Measurements from ENCODE around the gene SH3TC1. TPM values are rescaled to one million over a fixed set of nuclear protein-coding genes. Genes with fewer than 3 reads are reported as not detected.

The SH3TC1 gene
- total RNA-seq, 4 donors from 2014 or later, result 13.7 to 18.7 (median 15.2) TPM

DNA sequence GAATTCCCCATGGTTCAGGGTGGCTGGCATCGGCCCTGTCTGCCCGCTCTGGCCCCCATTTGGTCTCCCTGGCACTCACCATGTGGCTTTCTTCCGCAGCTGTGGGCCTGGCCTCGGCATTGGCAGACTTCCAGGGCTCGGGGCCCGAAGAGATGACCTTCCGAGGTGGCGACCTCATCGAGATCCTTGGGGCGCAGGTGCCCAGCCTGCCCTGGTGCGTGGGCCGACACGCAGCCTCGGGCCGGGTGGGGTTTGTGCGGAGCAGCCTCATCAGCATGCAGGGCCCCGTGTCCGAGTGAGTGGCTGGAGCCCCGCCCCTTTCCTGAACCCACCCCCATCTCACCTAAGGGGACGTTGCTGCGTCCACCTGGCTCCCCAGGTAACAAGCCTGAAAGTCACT is 20.1 kb downstream of the SH3TC1 start:
- Histone ChIP-seq H3K9me3 (no peaks in the 10 kb centered on the region), H3K27me3 (no peaks in the 10 kb centered on the region), H3K27ac (replicated peaks in 1 of 4) (no peak overlapping the region), H3K4me3 (no peak overlapping the region), H3K4me1 (peaks cover 14 to 22% (median 16%) of the 10 kb centered on the region in 4 donors), H3K36me3 (peaks cover 0 to 76% (median 34%) of the 10 kb centered on the region in 4 donors)
- TF ChIP-seq, protein P1, sequence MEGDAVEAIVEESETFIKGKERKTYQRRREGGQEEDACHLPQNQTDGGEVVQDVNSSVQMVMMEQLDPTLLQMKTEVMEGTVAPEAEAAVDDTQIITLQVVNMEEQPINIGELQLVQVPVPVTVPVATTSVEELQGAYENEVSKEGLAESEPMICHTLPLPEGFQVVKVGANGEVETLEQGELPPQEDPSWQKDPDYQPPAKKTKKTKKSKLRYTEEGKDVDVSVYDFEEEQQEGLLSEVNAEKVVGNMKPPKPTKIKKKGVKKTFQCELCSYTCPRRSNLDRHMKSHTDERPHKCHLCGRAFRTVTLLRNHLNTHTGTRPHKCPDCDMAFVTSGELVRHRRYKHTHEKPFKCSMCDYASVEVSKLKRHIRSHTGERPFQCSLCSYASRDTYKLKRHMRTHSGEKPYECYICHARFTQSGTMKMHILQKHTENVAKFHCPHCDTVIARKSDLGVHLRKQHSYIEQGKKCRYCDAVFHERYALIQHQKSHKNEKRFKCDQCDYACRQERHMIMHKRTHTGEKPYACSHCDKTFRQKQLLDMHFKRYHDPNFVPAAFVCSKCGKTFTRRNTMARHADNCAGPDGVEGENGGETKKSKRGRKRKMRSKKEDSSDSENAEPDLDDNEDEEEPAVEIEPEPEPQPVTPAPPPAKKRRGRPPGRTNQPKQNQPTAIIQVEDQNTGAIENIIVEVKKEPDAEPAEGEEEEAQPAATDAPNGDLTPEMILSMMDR (IDR thresholded peaks at IDR 0.05), result no peak
- TF ChIP-seq EP300 (IDR thresholded peaks at IDR 0.05), result no peak
- TF ChIP-seq POLR2AphosphoS5 (IDR thresholded peaks at IDR 0.05), result no peak
- no peak for TF ChIP-seq POLR2A (IDR thresholded peaks at IDR 0.05; ENCODE audit: low read depth)
- 85% methylated on average over 19 of the region's 21 CpGs for WGBS
- no peak for DNase-seq (ENCODE audit: extremely low spot score)
- intact Hi-C loops (cut with DNase I), result no loop called here

DNA sequence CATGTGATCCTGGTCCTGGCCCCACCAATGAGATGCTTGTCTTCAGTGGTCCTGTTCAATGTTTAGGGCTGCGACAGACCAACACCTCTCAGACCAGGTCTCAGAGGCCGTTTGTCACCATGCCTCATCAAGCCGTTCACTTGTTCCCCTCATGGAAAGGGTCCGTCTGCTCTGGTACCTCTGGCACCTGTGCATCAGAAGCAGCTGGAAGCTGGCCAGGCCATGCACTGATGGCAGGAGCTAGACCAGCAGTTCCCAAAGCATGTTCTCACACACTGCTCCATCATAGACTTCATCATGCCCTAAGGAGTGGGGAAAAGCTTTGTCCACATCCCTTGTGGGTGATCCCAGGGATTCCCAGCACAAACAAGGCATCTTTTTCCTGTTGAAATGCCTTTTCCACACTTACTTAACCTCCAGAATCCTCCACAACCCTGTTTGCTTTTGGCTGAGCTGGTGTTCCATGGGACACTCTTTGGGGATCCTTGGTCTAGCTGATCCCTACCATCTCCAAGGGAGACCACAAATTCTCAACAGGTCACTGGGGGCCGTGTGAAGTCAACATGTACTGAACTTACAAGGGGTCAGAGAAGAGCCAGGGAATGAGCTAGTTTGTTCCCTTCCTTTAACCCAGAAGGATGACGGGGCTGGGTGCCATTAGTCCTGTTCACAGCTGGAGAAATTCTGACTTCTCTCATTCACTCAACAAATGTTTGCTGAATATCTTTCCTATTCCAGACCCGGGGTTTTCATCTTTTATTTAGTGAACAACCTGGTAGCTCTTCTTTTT is 21.8 kb downstream of the SH3TC1 start:
- no peaks in the 10 kb centered on the region for H3K9me3 ChIP-seq
- no peak overlapping the region for H3K4me3 ChIP-seq
- no peak for TF ChIP-seq EP300 (IDR thresholded peaks at IDR 0.05)
- TF ChIP-seq POLR2A (IDR thresholded peaks at IDR 0.05; ENCODE audit: low read depth), result no peak
- TF ChIP-seq, protein P1 (IDR thresholded peaks at IDR 0.05), result no peak
- TF ChIP-seq POLR2AphosphoS5 (IDR thresholded peaks at IDR 0.05), result no peak
- no peak for DNase-seq (ENCODE audit: extremely low spot score)
- intact Hi-C loops (cut with DNase I), result no loop called here
- WGBS, result 89% methylated on average over 7 of the region's 7 CpGs
- H3K27ac ChIP-seq (replicated peaks in 1 of 4), result peak overlapping the region in 1 of 4 donors; percentile 11
- peaks cover 0 to 7% (median 4%) of the 10 kb centered on the region in 4 donors for H3K4me1 ChIP-seq
- no peaks in the 10 kb centered on the region for H3K27me3 ChIP-seq
- peaks cover 0 to 82% (median 28%) of the 10 kb centered on the region in 4 donors for H3K36me3 ChIP-seq

DNA sequence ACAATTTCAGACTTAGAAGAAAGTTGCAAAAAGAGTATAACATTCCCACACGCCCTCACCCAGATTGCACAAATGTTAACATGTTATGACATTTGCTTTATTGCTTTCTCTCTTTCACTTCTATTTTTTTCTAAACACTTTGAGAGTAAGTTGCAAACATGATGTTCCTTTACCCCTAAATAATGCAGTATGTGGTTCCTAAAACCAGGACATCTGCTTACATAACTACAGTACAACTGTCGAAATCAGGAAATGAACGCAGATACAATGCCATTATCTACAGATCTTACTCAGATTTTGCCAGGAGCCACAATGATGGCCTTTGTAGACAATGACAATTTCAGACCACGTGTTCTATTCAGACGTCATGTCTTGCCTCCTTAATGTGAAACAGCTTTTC is 22.4 kb downstream of the SH3TC1 start:
- H3K36me3 ChIP-seq, result peaks cover 0 to 78% (median 26%) of the 10 kb centered on the region in 4 donors
- 51% methylated on average over 5 of the region's 5 CpGs for WGBS
- H3K27ac ChIP-seq (replicated peaks in 1 of 4), result peak overlapping the region in 2 of 4 donors; percentile 28 to 50
- DNase-seq (ENCODE audit: extremely low spot score), result no peak
- H3K4me3 ChIP-seq, result no peak overlapping the region
- no peaks in the 10 kb centered on the region for H3K9me3 ChIP-seq
- intact Hi-C loops (cut with DNase I), result no loop called here
- no peaks in the 10 kb centered on the region for H3K27me3 ChIP-seq
- peaks cover 0 to 11% (median 4%) of the 10 kb centered on the region in 4 donors for H3K4me1 ChIP-seq
- TF ChIP-seq POLR2AphosphoS5 (IDR thresholded peaks at IDR 0.05), result peak in 1 of 2 donors; percentile 15
- TF ChIP-seq, protein P1 (IDR thresholded peaks at IDR 0.05), result no peak
- no peak for TF ChIP-seq EP300 (IDR thresholded peaks at IDR 0.05)
- no peak for TF ChIP-seq POLR2A (IDR thresholded peaks at IDR 0.05; ENCODE audit: low read depth)

DNA sequence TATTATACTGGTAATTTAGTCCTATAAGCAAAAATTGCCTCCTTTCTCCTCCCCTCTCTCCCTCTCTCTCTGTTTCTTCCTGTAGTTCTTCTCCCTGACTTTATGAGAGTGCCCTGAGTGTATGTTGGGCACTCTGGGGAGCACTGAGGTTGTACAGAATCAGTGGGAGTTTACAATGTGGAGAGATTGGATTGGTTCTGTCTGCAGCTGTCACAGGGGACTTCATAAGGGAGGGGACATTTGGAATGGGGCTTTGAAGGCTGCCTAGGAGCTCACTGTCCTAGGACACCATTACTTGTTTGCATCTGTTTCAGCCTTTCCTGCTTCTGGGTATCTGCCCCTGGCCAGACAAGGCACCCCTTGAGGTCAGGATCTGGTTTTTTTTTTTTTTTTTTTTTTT is 22.9 kb downstream of the SH3TC1 start:
- H3K36me3 ChIP-seq, result peaks cover 0 to 78% (median 24%) of the 10 kb centered on the region in 4 donors
- TF ChIP-seq, protein P1 (IDR thresholded peaks at IDR 0.05), result no peak
- TF ChIP-seq POLR2AphosphoS5 (IDR thresholded peaks at IDR 0.05) (no peak), POLR2A (IDR thresholded peaks at IDR 0.05; ENCODE audit: low read depth) (no peak), EP300 (IDR thresholded peaks at IDR 0.05) (no peak)
- H3K4me1 ChIP-seq, result peaks cover 0 to 13% (median 4%) of the 10 kb centered on the region in 4 donors
- DNase-seq (ENCODE audit: extremely low spot score), result no peak
- peak overlapping the region in 3 of 4 donors; percentile 21 to 50 (median 28) for H3K27ac ChIP-seq (replicated peaks in 1 of 4)
- H3K4me3 ChIP-seq, result no peak overlapping the region
- no peaks in the 10 kb centered on the region for H3K9me3 ChIP-seq
- intact Hi-C loops (cut with DNase I), result no loop called here
- H3K27me3 ChIP-seq, result no peaks in the 10 kb centered on the region

Measured in esophagus muscularis mucosa (tissue), 4 donors.